Endothelial cell of umbilical vein (primary cell): Measurements from ENCODE around the gene RBP4. TPM values are rescaled to one million over a fixed set of nuclear protein-coding genes. Genes with fewer than 3 reads are reported as not detected.

Experiments used
- BruUV-seq: library from RNA; stranded (reverse); fragments of 400-500 nt; replicated peaks from 2 replicates; lab custom pipeline; 2021; lab: Mats Ljungman, UMichigan
- CTCF ChIA-PET: fragments of 300-600, 350-600 bp; sonication (Branson Sonifier 250); formaldehyde crosslinking; loops from one replicate; lab custom pipeline; 2021; ENCODE audit warnings: antibody characterized with exemption, inconsistent platforms; lab: Charles Lee
- POLR2A ChIA-PET: fragments of 300-600, 350-600 bp; sonication (Branson Sonifier 250); formaldehyde crosslinking; loops from one replicate; lab custom pipeline; 2021; ENCODE audit warnings: antibody characterized with exemption, inconsistent platforms; lab: Charles Lee
- DNase-seq: peaks from one replicate; pipeline ENCODE4 v3.0.0-alpha.2; 2011; ENCODE audit warnings: low read depth, low spot score
- FAIRE-seq: peaks from 2 replicates; lab custom pipeline; 2011; peaks lifted over from hg19 to GRCh38; lab: Jason Lieb, UNC
- H2AFZ ChIP-seq: 2 replicates; pipeline ENCODE4 v1.6.0; 2012; ENCODE audit warnings: low read depth, low read length, control low read depth, inconsistent platforms
- H3K27ac ChIP-seq: 2 replicates; pipeline ENCODE4 v1.5.1; 2011; ENCODE audit warnings: low read depth, mild to moderate bottlenecking, control low read depth, low read length, moderate library complexity; ENCODE audit not compliant: insufficient read depth
- H3K27me3 ChIP-seq, 2 experiments: 2 replicates each; pipeline versions ENCODE4 v1.6.0 to v1.6.1; 2011; ENCODE audit warnings: low read length in 2 of 2, mixed read lengths in 1 of 2; ENCODE audit not compliant: control insufficient read depth in 2 of 2, insufficient read depth in 2 of 2
- H3K36me3 ChIP-seq, 2 experiments: 2 replicates in 1 of 2; 3 replicates in 1 of 2; pipeline ENCODE4 v1.5.1; 2011; ENCODE audit warnings: low read length in 2 of 2, mild to moderate bottlenecking in 1 of 2, moderate library complexity in 1 of 2; ENCODE audit not compliant: control insufficient read depth in 2 of 2, insufficient read depth in 2 of 2; ENCODE audit errors: extremely low read depth in 1 of 2
- H3K4me1 ChIP-seq: 3 replicates; pipeline ENCODE4 v1.5.1; 2011; ENCODE audit warnings: mild to moderate bottlenecking, low read length; ENCODE audit not compliant: control insufficient read depth, insufficient read depth; ENCODE audit errors: extremely low read depth
- H3K4me2 ChIP-seq: 2 replicates; pipeline ENCODE4 v1.6.1; 2011; ENCODE audit warnings: low read length, control low read depth, mixed read lengths; ENCODE audit not compliant: insufficient read depth
- H3K4me3 ChIP-seq, 3 experiments: fragments of 200-600 bp in 1 of 3; sonication (generic), shearing (Covaris generic) in 1 of 3; replicated peaks in 1 of 3; 2 replicates each; pipeline ENCODE4 v1.5.1; 2011 to 2016; ENCODE audit warnings: control low read depth in 3 of 3, low read length in 3 of 3, mild to moderate bottlenecking in 2 of 3, inconsistent platforms in 1 of 3, low read depth in 1 of 3, moderate library complexity in 1 of 3; ENCODE audit not compliant: insufficient read depth in 1 of 3
- H3K79me2 ChIP-seq: 2 replicates; pipeline ENCODE4 v1.6.0; 2012; ENCODE audit warnings: low read length, inconsistent platforms; ENCODE audit not compliant: control insufficient read depth, insufficient read depth
- H3K9ac ChIP-seq: replicated peaks from 2 replicates; pipeline ENCODE3; 2011; ENCODE audit warnings: low read length, control low read depth; ENCODE audit not compliant: insufficient read depth; ENCODE audit errors: extremely low read depth
- H3K9me1 ChIP-seq: replicated peaks from 3 replicates; pipeline ENCODE4 v1.6.0; 2011; ENCODE audit warnings: mild to moderate bottlenecking, low read length; ENCODE audit not compliant: control insufficient read depth, insufficient read depth; ENCODE audit errors: extremely low read depth
- H3K9me3 ChIP-seq: replicated peaks from 2 replicates; pipeline ENCODE4 v1.5.1; 2012; ENCODE audit warnings: low read length, inconsistent platforms; ENCODE audit not compliant: control insufficient read depth, insufficient read depth
- H4K20me1 ChIP-seq: replicated peaks from 2 replicates; pipeline ENCODE3; 2011; ENCODE audit warnings: mild to moderate bottlenecking, low read length; ENCODE audit not compliant: control insufficient read depth, insufficient read depth; ENCODE audit errors: extremely low read depth
- EZH2 ChIP-seq: IDR thresholded peaks from 2 replicates; pipeline ENCODE4 v1.6.1; 2012; ENCODE audit warnings: borderline replicate concordance, low read depth, mild to moderate bottlenecking, moderate library complexity, low read length, inconsistent platforms; ENCODE audit not compliant: severe bottlenecking
- FOS ChIP-seq: IDR thresholded peaks from 2 replicates; pipeline ENCODE4 v1.6.1; 2011; ENCODE audit warnings: mild to moderate bottlenecking, low read length, moderate library complexity, borderline replicate concordance; ENCODE audit not compliant: insufficient read depth
- GATA2 ChIP-seq: IDR thresholded peaks from 2 replicates; pipeline ENCODE4 v1.7.0; 2011; ENCODE audit warnings: low read depth, mild to moderate bottlenecking, moderate library complexity, mixed read lengths, low read length; ENCODE audit not compliant: insufficient read length, insufficient read depth
- JUN ChIP-seq: IDR thresholded peaks from 2 replicates; pipeline ENCODE4 v1.6.1; 2011; ENCODE audit warnings: borderline replicate concordance, low read depth; ENCODE audit not compliant: insufficient read length, insufficient read depth
- MYC ChIP-seq: IDR thresholded peaks from one replicate; pipeline ENCODE4 v1.6.1; 2011; ENCODE audit warnings: mild to moderate bottlenecking, low read depth, low read length
- POLR2A ChIP-seq: IDR thresholded peaks from 2 replicates; pipeline ENCODE4 v1.6.1; 2012; ENCODE audit warnings: low read depth, mild to moderate bottlenecking, control low read depth, low read length
- POLR2AphosphoS5 ChIP-seq: IDR thresholded peaks from 2 replicates; pipeline ENCODE4 v1.6.1; 2012; ENCODE audit warnings: low read depth, mild to moderate bottlenecking, control low read depth, low read length, moderate library complexity; ENCODE audit not compliant: insufficient read depth
- dilution Hi-C: fragments of 300-500 bp; cut with MboI; formaldehyde crosslinking; loops from one replicate; pipeline ENCODE4 v1.15.0; 2019; ENCODE audit warnings: low sequenced_read_pairs; ENCODE audit not compliant: extremely low pct_ligation_motif_present
- intact Hi-C: fragments of 100-400 bp; cut with micrococcal nuclease; formaldehyde crosslinking; loops from one replicate; pipeline ENCODE4 v1.10.0; 2022
- polyA plus RNA-seq, 4 experiments: library from polyadenylated mRNA; depleted of rRNA in 3 of 4; stranded (reverse) in 3 of 4; unstranded in 1 of 4; fragments of >200 nt; gene quantifications; 2 replicates each; pipeline versions ENCODE4 v1.2.1 to v1.2.3, GENCODE V29; 2011 to 2012; ENCODE audit warnings: missing spikeins in 1 of 4
- total RNA-seq: library from RNA; stranded (reverse); gene quantifications from 2 replicates; pipeline ENCODE4 v1.2.3, GENCODE V29; 2021
- TF ChIP-seq, protein P1 (sequence below): IDR thresholded peaks from 2 replicates; pipeline ENCODE4 v1.6.1; 2011; ENCODE audit not compliant: insufficient read depth, insufficient read length
- TF ChIP-seq, protein P2 (sequence below), 2 donors: IDR thresholded peaks; 1 replicate in 1 of 2; 2 replicates in 1 of 2; pipeline ENCODE4 v1.5.1; 2011; ENCODE audit warnings: low read length in 2 of 2, mild to moderate bottlenecking in 2 of 2, moderate library complexity in 2 of 2, control low read depth in 1 of 2, inconsistent platforms in 1 of 2, low read depth in 1 of 2; ENCODE audit not compliant: insufficient read depth in 1 of 2; ENCODE audit errors: extremely low read depth in 1 of 2

The RBP4 gene
- total and polyA plus RNA-seq, 2 donors (not counting 3 experiments of a cell fraction or from before 2014, with no cell fraction given) = not detected

DNA sequence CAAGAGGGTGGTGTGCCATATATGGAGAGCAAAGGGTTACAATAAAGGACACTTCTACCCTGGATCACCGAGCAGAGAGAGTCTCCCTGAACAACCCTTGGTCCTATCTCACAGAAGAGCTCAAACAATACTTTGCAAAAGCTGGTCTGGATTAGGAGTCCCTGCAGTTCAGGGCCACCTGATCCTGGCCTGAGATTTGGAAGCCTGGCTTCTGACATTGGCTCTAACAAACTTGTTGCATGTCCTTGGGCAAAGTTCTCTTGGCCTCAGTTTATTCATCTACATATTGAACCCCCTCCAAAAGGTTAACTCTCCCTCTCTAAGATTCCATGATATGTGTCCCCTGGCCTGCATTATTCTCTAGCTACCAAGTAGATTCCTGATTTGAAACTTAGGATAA is 1.7 kb downstream of the RBP4 start:
- Histone ChIP-seq H3K4me2 (no peak overlapping the region), H3K36me3 (no peaks in the 10 kb centered on the region), H3K4me1 (no peaks in the 10 kb centered on the region), H3K79me2 (no peaks in the 10 kb centered on the region), H3K9ac (no peak overlapping the region), H3K27ac (no peak overlapping the region), H3K4me3 (no peak overlapping the region), H3K27me3 (peaks cover 26 to 48% of the 10 kb centered on the region in 2 experiments), H3K9me1 (no peaks in the 10 kb centered on the region), H2AFZ (no peak overlapping the region), H4K20me1 (no peaks in the 10 kb centered on the region), H3K9me3 (no peaks in the 10 kb centered on the region)
- ChIA-PET CTCF (no interaction called here), POLR2A (no interaction called here)
- no TSS peak for BruUV-seq
- intact Hi-C loops (no loop called here), dilution Hi-C loops (no loop called here)
- TF ChIP-seq JUN (no peak), POLR2AphosphoS5 (no peak), POLR2A (no peak), GATA2 (no peak), FOS (no peak), EZH2 (no peak), MYC (no peak)
- TF ChIP-seq, protein P1, sequence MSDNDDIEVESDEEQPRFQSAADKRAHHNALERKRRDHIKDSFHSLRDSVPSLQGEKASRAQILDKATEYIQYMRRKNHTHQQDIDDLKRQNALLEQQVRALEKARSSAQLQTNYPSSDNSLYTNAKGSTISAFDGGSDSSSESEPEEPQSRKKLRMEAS = no peak
- TF ChIP-seq, protein P2, sequence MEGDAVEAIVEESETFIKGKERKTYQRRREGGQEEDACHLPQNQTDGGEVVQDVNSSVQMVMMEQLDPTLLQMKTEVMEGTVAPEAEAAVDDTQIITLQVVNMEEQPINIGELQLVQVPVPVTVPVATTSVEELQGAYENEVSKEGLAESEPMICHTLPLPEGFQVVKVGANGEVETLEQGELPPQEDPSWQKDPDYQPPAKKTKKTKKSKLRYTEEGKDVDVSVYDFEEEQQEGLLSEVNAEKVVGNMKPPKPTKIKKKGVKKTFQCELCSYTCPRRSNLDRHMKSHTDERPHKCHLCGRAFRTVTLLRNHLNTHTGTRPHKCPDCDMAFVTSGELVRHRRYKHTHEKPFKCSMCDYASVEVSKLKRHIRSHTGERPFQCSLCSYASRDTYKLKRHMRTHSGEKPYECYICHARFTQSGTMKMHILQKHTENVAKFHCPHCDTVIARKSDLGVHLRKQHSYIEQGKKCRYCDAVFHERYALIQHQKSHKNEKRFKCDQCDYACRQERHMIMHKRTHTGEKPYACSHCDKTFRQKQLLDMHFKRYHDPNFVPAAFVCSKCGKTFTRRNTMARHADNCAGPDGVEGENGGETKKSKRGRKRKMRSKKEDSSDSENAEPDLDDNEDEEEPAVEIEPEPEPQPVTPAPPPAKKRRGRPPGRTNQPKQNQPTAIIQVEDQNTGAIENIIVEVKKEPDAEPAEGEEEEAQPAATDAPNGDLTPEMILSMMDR (IDR thresholded peaks at IDR 0.05; ENCODE audit: extremely low read depth in 1 of 2, insufficient read depth in 1 of 2, low read depth in 1 of 2, low read length in 2 of 2) = no peak
- FAIRE-seq (no peak), DNase-seq (no peak)
